Activated naive CD4-positive, alpha-beta T cell treated with anti-CD3 and anti-CD28 coated beads, Interleukin-2, amount 10 ng/mL, durations not matched to agents 5 hours and 36 hours (primary cell): Measurements from ENCODE around the gene EPB41. TPM values are rescaled to one million over a fixed set of nuclear protein-coding genes. Genes with fewer than 3 reads are reported as not detected.

ENCODE experiments used
- total RNA-seq, 2 experiments: library from RNA; stranded (reverse); gene quantifications; one replicate each; pipeline ENCODE4 v1.2.3, GENCODE V29; 2021

The EPB41 gene
- 100 to 1,000 TPM; 160 to 163 TPM for total RNA-seq

DNA sequence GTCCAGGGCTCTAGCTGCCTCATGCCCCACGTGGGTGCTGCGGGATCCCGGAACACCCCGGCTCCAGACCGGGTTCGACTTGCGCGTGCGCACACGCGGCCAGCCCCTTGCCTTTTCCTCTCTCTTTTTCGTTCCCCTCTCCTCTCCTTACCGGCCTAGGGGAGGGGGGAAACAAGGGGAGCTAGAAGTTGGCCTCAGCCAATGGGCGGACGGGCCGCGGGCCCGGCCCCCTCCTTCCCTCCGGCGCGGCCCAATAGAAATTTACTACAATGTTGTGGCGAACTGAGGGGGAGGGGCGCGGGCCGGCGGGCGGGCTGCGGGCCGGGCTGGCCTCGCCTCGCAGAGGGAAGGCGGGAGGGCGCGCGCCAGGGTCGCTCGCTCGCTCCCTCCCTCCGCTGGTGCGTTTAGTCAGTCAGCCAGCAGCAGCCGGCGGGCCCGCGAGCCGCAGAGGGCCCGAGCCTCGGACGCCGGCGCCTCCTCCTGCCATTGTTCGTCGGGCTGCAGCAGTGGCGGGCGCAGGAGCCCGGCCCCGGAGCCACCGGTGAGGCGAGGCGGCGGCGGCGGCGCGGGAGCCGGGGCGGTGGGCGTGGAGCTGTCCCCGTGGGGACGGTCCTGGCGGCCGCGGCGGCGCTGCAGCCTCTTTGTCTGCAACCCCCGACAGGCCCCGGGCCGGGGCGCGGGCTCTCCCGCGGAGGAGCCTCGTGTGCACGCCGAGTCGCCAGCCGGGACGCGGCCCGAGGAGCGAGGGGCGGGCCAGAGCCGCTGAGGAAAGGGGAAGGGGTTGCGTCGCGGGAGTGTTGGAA is at the start of gene EPB41:
EPB41 (plus strand) TSS at position 342 of the 803 bp plus-strand sequence. CDS start 72,869 bp downstream, outside the sequence.

DNA sequence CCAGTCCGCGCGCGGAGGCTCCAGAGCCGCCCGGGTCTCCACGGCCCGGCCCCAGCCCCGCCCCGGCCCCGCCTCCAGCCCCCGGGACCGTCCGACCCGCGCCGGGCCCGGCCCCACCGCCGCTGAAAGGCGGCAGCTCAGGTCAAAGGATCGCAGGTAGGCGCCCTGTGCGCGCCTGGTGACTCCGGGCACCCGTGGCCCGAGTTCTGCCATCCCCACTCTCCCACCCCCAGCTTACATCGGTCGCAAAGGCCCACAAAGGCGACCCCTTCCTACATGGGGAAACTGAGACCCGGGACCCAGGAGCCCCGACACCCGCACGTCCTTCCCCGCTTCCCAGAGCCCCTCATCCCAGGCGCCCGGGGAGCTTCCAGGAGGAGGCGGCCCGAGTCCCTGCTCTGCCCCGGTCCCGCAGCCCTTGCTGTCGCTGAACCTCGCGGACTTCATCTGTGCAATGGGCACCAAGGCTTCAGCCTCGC is 209.6 kb downstream of the EPB41 start, which contains the start of gene TMEM200B:
TMEM200B (minus strand) TSS at position 17 of the 479 bp plus-strand sequence. CDS start 2,075 bp downstream, outside the sequence.

Other genes starting within 250 kb of the EPB41 start
- 10 to 100 TPM; 23.0 to 23.6 TPM for gene GMEB1, start 245.8 kb upstream of the EPB41 start, total RNA-seq
- gene YTHDF2, start 177.6 kb upstream of the EPB41 start, total RNA-seq, result 10 to 100 TPM; 66.7 to 68.9 TPM
- gene OPRD1, start 102.4 kb upstream of the EPB41 start, total RNA-seq, result not detected
- under 1 TPM in 1 of 2 experiments, not detected in 1; 0.10 TPM for gene TMEM200B, start 209.3 kb downstream of the EPB41 start, total RNA-seq